Ovary (tissue), 9 donors: Measurements from ENCODE around the gene GPSM1. TPM values are rescaled to one million over a fixed set of nuclear protein-coding genes. Genes with fewer than 3 reads are reported as not detected.

Experiments
- DNase-seq, 5 donors: peaks; one replicate each; pipeline ENCODE4 v3.0.0-alpha.2; 2019 to 2020
- H3K27ac ChIP-seq, 2 donors: fragments of 200-600 bp; one replicate each; pipeline versions ENCODE4 v1.5.1 to v1.8.0; 2019 to 2022
- H3K27me3 ChIP-seq: fragments of 200-600 bp; one replicate; pipeline ENCODE4 v1.8.0; 2022
- H3K36me3 ChIP-seq: fragments of 200-600 bp; sonication (generic); one replicate; pipeline ENCODE4 v1.5.1; 2019
- H3K4me1 ChIP-seq: one replicate; pipeline ENCODE4 v1.8.1; 2013; ENCODE audit warnings: mild to moderate bottlenecking, moderate library complexity; ENCODE audit not compliant: insufficient read depth
- H3K4me3 ChIP-seq: fragments of 200-600 bp; sonication (generic); one replicate; pipeline ENCODE4 v1.5.1; 2017
- H3K9me3 ChIP-seq, 2 donors: fragments of 200-600 bp in 1 of 2; sonication (generic) in 1 of 2; one replicate each; pipeline versions ENCODE4 v1.5.1 to v1.8.1; 2013 to 2019; ENCODE audit warnings: mild to moderate bottlenecking in 1 of 2, moderate library complexity in 1 of 2
- CTCF ChIP-seq, 3 donors: fragments of 450-650 bp in 2 of 3; fragments of 200-600 bp in 1 of 3; IDR thresholded peaks; one replicate each; pipeline versions ENCODE4 v1.5.1 to v1.8.0; 2016 to 2022; ENCODE audit warnings: antibody characterized with exemption in 3 of 3, mild to moderate bottlenecking in 1 of 3
- EP300 ChIP-seq: sonication (generic); formaldehyde crosslinking; IDR thresholded peaks from one replicate; pipeline ENCODE4 v1.6.1; 2017; ENCODE audit warnings: antibody characterized with exemption
- POLR2A ChIP-seq: fragments of 450-650 bp; IDR thresholded peaks from one replicate; pipeline ENCODE4 v1.6.1; 2017; ENCODE audit warnings: antibody characterized with exemption, mild to moderate bottlenecking, moderate library complexity
- WGBS, 3 donors: extraction: QIAGEN DNeasy Blood & Tissue Kit in 1 of 3; methylation state at CpG; one replicate each; pipeline versions ENCODE4 v1.1.5 to v1.1.7; 2013 to 2017; 5-methylcytosine and 5-hydroxymethylcytosine counted together
- intact Hi-C, 4 donors: fragments of 100-400 bp; cut with DNase I; formaldehyde crosslinking; loops; one replicate each; pipeline versions ENCODE4 v1.11.0 to v1.15.1; 2022 to 2023
- polyA plus RNA-seq, 2 donors: library from polyadenylated mRNA; stranded (reverse); fragments of 200-250 nt in 1 of 2; fragments of 350-450 nt in 1 of 2; fragmentation: Illumina TruSeq in 1 of 2; extraction: RNeasy Lipid Tissue Mini Kit (QIAGEN cat#74804) in 1 of 2; gene quantifications; one replicate each; pipeline ENCODE4 v1.2.3, GENCODE V29; 2013 to 2014
- total RNA-seq, 7 donors: library from RNA; depleted of rRNA in 2 of 7; stranded (reverse); fragments of >200 nt in 2 of 7; fragmentation: NEBNext Ultra II Directional in 3 of 7; extraction: Animal tissue kit (Norgen Biotek cat#: 25700) in 3 of 7; gene quantifications; one replicate each; pipeline versions ENCODE4 v1.1.0 to v1.2.4, GENCODE V29; 2016 to 2023
- donor health status: DM: no; HTN: no; CAD: no; lungs with moderate emphysema.
- donor health status: DM: no; HTN: no; CAD: no.
- donor health status: Bipolar disorder and iron deficiency.
- donor health status: DM: yes; HTN: yes; CAD: no.
- donor health status: DM: no; HTN: no; CAD: no.
- donor health status: DM: yes; HTN: yes; CAD: no.

The GPSM1 gene
- total and polyA plus RNA-seq, 9 donors: 0.57 to 65.4 (median 36.3) TPM

GRCh38 chr9:136302527-136302926, 24.8 kb upstream of the GPSM1 start:
- 70 to 81% (median 71%) methylated on average over 12 of the region's 12 CpGs for whole genome bisulfite sequencing, 3 donors
- Histone ChIP-seq H3K4me1 (no peaks in the 10 kb centered on the region), H3K27me3 (no peaks in the 10 kb centered on the region), H3K4me3 (no peak overlapping the region), H3K9me3 (no peaks in the 10 kb centered on the region), H3K36me3 (no peaks in the 10 kb centered on the region), H3K27ac (no peak overlapping the region)
- intact Hi-C loops: no loop called here
- DNase-seq: no peak
- TF ChIP-seq POLR2A (no peak), CTCF (IDR thresholded peaks at IDR 0.05) (no peak), EP300 (no peak)

GRCh38 chr9:136303066-136303824, 24.1 kb upstream of the GPSM1 start:
- Histone ChIP-seq H3K4me3 (no peak overlapping the region), H3K9me3 (no peaks in the 10 kb centered on the region), H3K27ac (no peak overlapping the region), H3K27me3 (no peaks in the 10 kb centered on the region), H3K36me3 (no peaks in the 10 kb centered on the region), H3K4me1 (no peaks in the 10 kb centered on the region)
- TF ChIP-seq POLR2A: no peak
- TF ChIP-seq CTCF (IDR thresholded peaks at IDR 0.05): no peak
- TF ChIP-seq EP300: no peak
- intact Hi-C loops: no loop called here
- DNase-seq: no peak
- WGBS, 3 donors: 71 to 75% (median 72%) methylated on average over 26 to 34 of the region's 34 CpGs

GRCh38 chr9:136303825-136304416, 23.4 kb upstream of the GPSM1 start, which contains the start of gene CCDC187:
CCDC187 (minus strand) TSS chr9:136304094; CDS start chr9:136303830, 264 bp downstream.
- no peaks in the 10 kb centered on the region for H3K36me3 ChIP-seq
- TF ChIP-seq CTCF (IDR thresholded peaks at IDR 0.05) (no peak), EP300 (no peak)

GRCh38 chr9:136304456-136304855, 22.9 kb upstream of the GPSM1 start:
- intact Hi-C loops: no loop called here
- TF ChIP-seq EP300 (no peak), CTCF (IDR thresholded peaks at IDR 0.05) (no peak), POLR2A (no peak)
- no peaks in the 10 kb centered on the region for H3K27me3 ChIP-seq
- no peaks in the 10 kb centered on the region for H3K4me1 ChIP-seq
- H3K9me3 ChIP-seq: no peaks in the 10 kb centered on the region
- no peak overlapping the region for H3K4me3 ChIP-seq
- H3K36me3 ChIP-seq: no peaks in the 10 kb centered on the region
- WGBS, 3 donors: 72 to 86% (median 83%) methylated on average over 10 of the region's 10 CpGs
- no peak for DNase-seq
- no peak overlapping the region for H3K27ac ChIP-seq

More at GRCh38 chr9:136303825-136304416, 23.4 kb upstream of the GPSM1 start, which contains the start of gene CCDC187:
- Histone ChIP-seq H3K4me3 (no peak within 1 kb of the TSS), H3K27me3 (no peaks in the 10 kb centered on the region), H3K4me1 (no peaks in the 10 kb centered on the region), H3K27ac (no peak within 1 kb of the TSS), H3K9me3 (no peaks in the 10 kb centered on the region)
- no peak for DNase-seq
- 57 to 69% (median 66%) methylated on average over 9 to 22 of the region's 22 CpGs for WGBS, 3 donors
- intact Hi-C loops: no loop called here
